HUES6 (cell line): ENCODE results near the gene IMPA2.
A peak's percentile ranks its signal among the peaks of the same experiment; 100 is the strongest.
"Not testable (repeated sequence)": the region's sequence is repeated elsewhere in the genome, so short reads cannot be mapped to it uniquely, and the experiment has no call there.

Experiments
- H3K27ac ChIP-seq: 2 replicates; pipeline ENCODE4 v1.7.0; 2013; ENCODE audit warnings: low read depth, mild to moderate bottlenecking, low read length, inconsistent platforms
- H3K27me3 ChIP-seq: 2 replicates; pipeline ENCODE4 v1.6.1; 2013; ENCODE audit warnings: low read length; ENCODE audit not compliant: control insufficient read depth, insufficient read depth
- H3K36me3 ChIP-seq: 2 replicates; pipeline ENCODE4 v1.6.1; 2013; ENCODE audit warnings: low read length; ENCODE audit not compliant: control insufficient read depth, insufficient read depth
- H3K4me1 ChIP-seq: 2 replicates; pipeline ENCODE4 v1.6.1; 2013; ENCODE audit warnings: low read length; ENCODE audit not compliant: control insufficient read depth, insufficient read depth
- H3K4me3 ChIP-seq: 2 replicates; pipeline ENCODE4 v1.5.1; 2013; ENCODE audit warnings: low read depth, low read length
- H3K9ac ChIP-seq: one replicate; pipeline ENCODE4 v1.6.1; 2013; ENCODE audit warnings: mild to moderate bottlenecking, low read length
- H3K9me3 ChIP-seq: 2 replicates; pipeline ENCODE4 v1.6.1; 2013; ENCODE audit warnings: low read depth, low read length; ENCODE audit not compliant: control insufficient read depth, insufficient read depth

Gene IMPA2

GRCh38 chr18:11963991-11964484 is 17.3 kb upstream of the IMPA2 start:
- H3K4me3 ChIP-seq: no peak overlapping the region
- no peaks in the 10 kb centered on the region for H3K9me3 ChIP-seq
- no peaks in the 10 kb centered on the region for H3K27me3 ChIP-seq
- H3K36me3 ChIP-seq: no peaks in the 10 kb centered on the region
- no peak overlapping the region for H3K9ac ChIP-seq
- H3K27ac ChIP-seq: no peak overlapping the region
- H3K4me1 ChIP-seq: peaks cover 4% of the 10 kb centered on the region; the same call in 1 of the 2 replicates

GRCh38 chr18:11969904-11970835 is 11.1 kb upstream of the IMPA2 start:
- Histone ChIP-seq H3K27ac (no peak overlapping the region), H3K27me3 (no peaks in the 10 kb centered on the region), H3K9ac (no peak overlapping the region), H3K4me1 (no peaks in the 10 kb centered on the region), H3K9me3 (no peaks in the 10 kb centered on the region), H3K36me3 (no peaks in the 10 kb centered on the region), H3K4me3 (no peak overlapping the region)

- not testable (repeated sequence) for H3K27ac ChIP-seq, H3K4me1 ChIP-seq, H3K9ac ChIP-seq, H3K9me3 ChIP-seq, H3K27me3 ChIP-seq, H3K4me3 ChIP-seq, H3K36me3 ChIP-seq
Measured at GRCh38 chr18:11970836-11971226, 10.5 kb upstream of the IMPA2 start.

- no peak overlapping the region for H3K9ac ChIP-seq
- H3K27me3 ChIP-seq: no peaks in the 10 kb centered on the region
- no peak overlapping the region for H3K27ac ChIP-seq
- peaks cover 5% of the 10 kb centered on the region; the same call in 1 of the 2 replicates for H3K4me1 ChIP-seq
- no peak overlapping the region for H3K4me3 ChIP-seq
- no peaks in the 10 kb centered on the region for H3K36me3 ChIP-seq
- H3K9me3 ChIP-seq: no peaks in the 10 kb centered on the region
Measured at GRCh38 chr18:11972371-11973174, 8.7 kb upstream of the IMPA2 start.

- no peak overlapping the region for H3K27ac ChIP-seq
- H3K27me3 ChIP-seq: no peaks in the 10 kb centered on the region
- H3K9me3 ChIP-seq: no peaks in the 10 kb centered on the region
- no peaks in the 10 kb centered on the region for H3K36me3 ChIP-seq
- H3K9ac ChIP-seq: no peak overlapping the region
- peaks cover 12% of the 10 kb centered on the region for H3K4me1 ChIP-seq
- H3K4me3 ChIP-seq: no peak overlapping the region
Measured at GRCh38 chr18:11974741-11975325, 6.5 kb upstream of the IMPA2 start.

GRCh38 chr18:11975723-11976122 is 5.6 kb upstream of the IMPA2 start:
- Histone ChIP-seq H3K27ac (no peak overlapping the region), H3K9ac (no peak overlapping the region), H3K4me1 (peaks cover 16% of the 10 kb centered on the region), H3K36me3 (no peaks in the 10 kb centered on the region), H3K4me3 (no peak overlapping the region), H3K9me3 (no peaks in the 10 kb centered on the region), H3K27me3 (no peaks in the 10 kb centered on the region)

- no peaks in the 10 kb centered on the region for H3K9me3 ChIP-seq
- no peak overlapping the region for H3K9ac ChIP-seq
- no peak overlapping the region for H3K27ac ChIP-seq
- no peak overlapping the region for H3K4me3 ChIP-seq
- H3K36me3 ChIP-seq: no peaks in the 10 kb centered on the region
- H3K27me3 ChIP-seq: no peaks in the 10 kb centered on the region
- peaks cover 16% of the 10 kb centered on the region for H3K4me1 ChIP-seq
Measured at GRCh38 chr18:11976315-11977152, 4.8 kb upstream of the IMPA2 start.

DNA sequence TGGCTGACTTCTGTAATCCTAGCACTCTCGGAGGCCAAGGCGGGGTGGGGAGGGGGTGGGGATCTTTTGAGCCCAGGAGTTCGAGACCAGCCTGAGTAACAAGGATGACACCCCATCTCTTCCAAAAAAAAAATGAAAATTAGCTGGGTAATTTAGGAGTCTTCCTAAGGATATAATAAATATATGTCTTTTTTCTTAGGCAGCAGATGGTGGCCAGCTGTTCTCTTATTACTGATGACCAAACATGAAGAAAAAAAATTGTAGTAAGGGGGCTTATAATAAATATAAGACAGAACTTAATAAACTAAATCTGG is 4.2 kb upstream of the IMPA2 start:
- H3K9me3 ChIP-seq: no peaks in the 10 kb centered on the region
- no peaks in the 10 kb centered on the region for H3K36me3 ChIP-seq
- H3K27ac ChIP-seq: no peak overlapping the region
- H3K9ac ChIP-seq: no peak overlapping the region
- no peak overlapping the region for H3K4me3 ChIP-seq
- no peaks in the 10 kb centered on the region for H3K27me3 ChIP-seq
- peaks cover 16% of the 10 kb centered on the region for H3K4me1 ChIP-seq

DNA sequence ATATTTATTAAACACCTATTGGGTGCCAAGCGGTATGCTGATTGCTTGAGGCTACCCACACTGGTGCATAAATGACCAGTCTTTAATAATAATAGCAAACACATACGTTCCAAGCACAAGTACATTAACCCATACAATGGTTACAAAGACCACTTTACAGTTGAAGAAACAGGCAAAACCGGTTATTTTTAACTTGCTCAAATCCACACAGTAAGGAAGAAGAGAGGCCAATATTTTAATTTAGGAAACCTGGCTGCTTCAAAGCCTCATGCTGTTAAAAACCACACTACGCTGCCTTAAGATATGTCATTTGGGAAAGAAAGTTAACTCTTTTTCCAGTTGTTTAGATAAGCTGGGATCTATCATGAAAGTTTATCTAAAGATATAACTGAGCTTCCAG is 2.4 kb upstream of the IMPA2 start:
- H3K27ac ChIP-seq: no peak overlapping the region
- no peaks in the 10 kb centered on the region for H3K27me3 ChIP-seq
- H3K36me3 ChIP-seq: no peaks in the 10 kb centered on the region
- H3K4me1 ChIP-seq: peaks cover 27% of the 10 kb centered on the region
- no peaks in the 10 kb centered on the region for H3K9me3 ChIP-seq
- H3K4me3 ChIP-seq: no peak overlapping the region
- H3K9ac ChIP-seq: no peak overlapping the region

GRCh38 chr18:11980163-11980493 is 1.2 kb upstream of the IMPA2 start:
- Histone ChIP-seq H3K9ac (peak overlapping the region; percentile 89), H3K9me3 (no peaks in the 10 kb centered on the region), H3K27ac (peak overlapping the region; percentile 82), H3K27me3 (no peaks in the 10 kb centered on the region), H3K36me3 (no peaks in the 10 kb centered on the region), H3K4me3 (peak overlapping the region; percentile 65), H3K4me1 (peaks cover 31% of the 10 kb centered on the region)
